Mesendoderm (in vitro differentiated cells): ENCODE data around the gene SPEM1.

Experiments
- DNase-seq: peaks from one replicate; pipeline ENCODE4 v3.0.0; 2013
- H2AK5ac ChIP-seq: 2 replicates; pipeline ENCODE4 v1.6.1; 2013; ENCODE audit warnings: low read length, inconsistent platforms
- H2BK120ac ChIP-seq: 2 replicates; pipeline ENCODE4 v1.6.1; 2013; ENCODE audit warnings: low read depth, mild to moderate bottlenecking, low read length, moderate library complexity, mixed read lengths
- H2BK15ac ChIP-seq: replicated peaks from 2 replicates; pipeline ENCODE4 v1.6.1; 2013; ENCODE audit warnings: low read depth, mild to moderate bottlenecking, moderate library complexity
- H2BK5ac ChIP-seq: 2 replicates; pipeline ENCODE4 v1.6.1; 2013; ENCODE audit warnings: low read length, inconsistent platforms
- H3K18ac ChIP-seq: 2 replicates; pipeline ENCODE4 v1.6.1; 2013; ENCODE audit warnings: mild to moderate bottlenecking, low read length, mixed read lengths
- H3K23ac ChIP-seq: one replicate; pipeline ENCODE4 v1.6.1; 2013; ENCODE audit warnings: low read length
- H3K27ac ChIP-seq: 2 replicates; pipeline ENCODE4 v1.5.1; 2013; ENCODE audit warnings: low read depth, mild to moderate bottlenecking, inconsistent platforms, low read length, moderate library complexity
- H3K27me3 ChIP-seq: 2 replicates; pipeline ENCODE4 v1.6.1; 2013; ENCODE audit warnings: low read length, control low read depth, mild to moderate bottlenecking, inconsistent platforms; ENCODE audit not compliant: insufficient read depth, poor library complexity
- H3K36me3 ChIP-seq: 2 replicates; pipeline ENCODE4 v1.6.1; 2013; ENCODE audit warnings: low read length, inconsistent platforms; ENCODE audit not compliant: control insufficient read depth, insufficient read depth
- H3K4ac ChIP-seq: one replicate; pipeline ENCODE4 v1.6.1; 2013; ENCODE audit warnings: low read depth, mild to moderate bottlenecking, low read length, moderate library complexity
- H3K4me1 ChIP-seq: 2 replicates; pipeline ENCODE4 v1.6.1; 2013; ENCODE audit warnings: low read depth, low read length, inconsistent platforms; ENCODE audit not compliant: control insufficient read depth
- H3K4me2 ChIP-seq: 2 replicates; pipeline ENCODE4 v1.6.1; 2013; ENCODE audit warnings: low read length
- H3K4me3 ChIP-seq: 2 replicates; pipeline ENCODE4 v1.5.1; 2013; ENCODE audit warnings: mild to moderate bottlenecking, low read length
- H3K56ac ChIP-seq: one replicate; pipeline ENCODE4 v1.6.1; 2013; ENCODE audit warnings: low read length
- H3K79me1 ChIP-seq: 2 replicates; pipeline ENCODE4 v1.6.1; 2013; ENCODE audit warnings: low read length, inconsistent platforms
- H3K79me2 ChIP-seq: 2 replicates; pipeline ENCODE4 v1.6.1; 2013; ENCODE audit warnings: mild to moderate bottlenecking, low read length; ENCODE audit not compliant: control insufficient read depth, insufficient read depth
- H3K9ac ChIP-seq: 2 replicates; pipeline ENCODE4 v1.6.1; 2013; ENCODE audit warnings: low read length, inconsistent platforms
- H4K5ac ChIP-seq: one replicate; pipeline ENCODE4 v1.6.1; 2013; ENCODE audit warnings: low read length
- H4K8ac ChIP-seq: one replicate; pipeline ENCODE4 v1.6.1; 2013; ENCODE audit warnings: low read depth, mild to moderate bottlenecking, control low read depth, low read length, moderate library complexity
- WGBS: extraction: QIAGEN DNeasy Blood & Tissue Kit; methylation state at CpG from one replicate; pipeline ENCODE4 v1.1.7; 2013; ENCODE audit warnings: low lambda C conversion rate, missing lambda C conversion rate; ENCODE audit not compliant: insufficient coverage; ENCODE audit errors: extremely low coverage; 5-methylcytosine and 5-hydroxymethylcytosine counted together

The SPEM1 gene

GRCh38 chr17:7459961-7460545 lies 39.9 kb downstream of the SPEM1 start:
- H2AK5ac ChIP-seq = no peak overlapping the region
- no peaks in the 10 kb centered on the region for H3K36me3 ChIP-seq
- H4K8ac ChIP-seq = no peak overlapping the region
- H3K4me1 ChIP-seq = no peaks in the 10 kb centered on the region
- H3K56ac ChIP-seq = no peak overlapping the region
- DNase-seq = no peak
- no peak overlapping the region for H4K5ac ChIP-seq
- no peak overlapping the region for H2BK15ac ChIP-seq
- WGBS = no CpG with 5 or more reads among the region's 3 CpGs
- no peak overlapping the region for H3K9ac ChIP-seq
- no peak overlapping the region for H3K18ac ChIP-seq
- no peak overlapping the region for H2BK5ac ChIP-seq
- no peak overlapping the region for H3K27ac ChIP-seq
- H3K23ac ChIP-seq = no peak overlapping the region
- H2BK120ac ChIP-seq = no peak overlapping the region
- H3K79me1 ChIP-seq = no peaks in the 10 kb centered on the region
- H3K4me2 ChIP-seq = no peak overlapping the region
- no peak overlapping the region for H3K4ac ChIP-seq
- H3K27me3 ChIP-seq = no peaks in the 10 kb centered on the region
- no peaks in the 10 kb centered on the region for H3K79me2 ChIP-seq
- H3K4me3 ChIP-seq = no peak overlapping the region

- no CpG with 5 or more reads among the region's 7 CpGs for WGBS
- Histone ChIP-seq H4K8ac (no peak overlapping the region), H3K4ac (no peak overlapping the region), H3K4me1 (no peaks in the 10 kb centered on the region), H3K27me3 (no peaks in the 10 kb centered on the region), H2BK15ac (no peak overlapping the region), H3K79me2 (no peaks in the 10 kb centered on the region), H3K9ac (no peak overlapping the region), H3K79me1 (no peaks in the 10 kb centered on the region), H2BK120ac (no peak overlapping the region), H3K4me3 (no peak overlapping the region), H2AK5ac (no peak overlapping the region), H3K23ac (peak overlapping the region; percentile 24), H4K5ac (peak overlapping the region; percentile 56), H2BK5ac (no peak overlapping the region), H3K18ac (no peak overlapping the region), H3K56ac (no peak overlapping the region), H3K36me3 (no peaks in the 10 kb centered on the region), H3K27ac (no peak overlapping the region), H3K4me2 (no peak overlapping the region)
- peak; percentile 65 for DNase-seq
Observed at GRCh38 chr17:7460850-7461660, 40.9 kb downstream of the SPEM1 start.

GRCh38 chr17:7462474-7463371 lies 42.6 kb downstream of the SPEM1 start:
- no peak for DNase-seq
- H3K4me1 ChIP-seq = no peaks in the 10 kb centered on the region
- no peaks in the 10 kb centered on the region for H3K79me1 ChIP-seq
- H3K4ac ChIP-seq = no peak overlapping the region
- no peak overlapping the region for H3K18ac ChIP-seq
- H3K23ac ChIP-seq = no peak overlapping the region
- no peak overlapping the region for H3K56ac ChIP-seq
- no peak overlapping the region for H2BK5ac ChIP-seq
- no peak overlapping the region for H2AK5ac ChIP-seq
- H3K79me2 ChIP-seq = no peaks in the 10 kb centered on the region
- no peak overlapping the region for H4K8ac ChIP-seq
- H3K36me3 ChIP-seq = peaks cover 1% of the 10 kb centered on the region
- H3K4me3 ChIP-seq = no peak overlapping the region
- no peak overlapping the region for H3K4me2 ChIP-seq
- H2BK120ac ChIP-seq = no peak overlapping the region
- no peak overlapping the region for H4K5ac ChIP-seq
- WGBS = no CpG with 5 or more reads among the region's 44 CpGs
- H2BK15ac ChIP-seq = no peak overlapping the region
- no peaks in the 10 kb centered on the region for H3K27me3 ChIP-seq
- H3K27ac ChIP-seq = no peak overlapping the region
- no peak overlapping the region for H3K9ac ChIP-seq

- Histone ChIP-seq H2BK120ac (no peak overlapping the region), H3K4me1 (no peaks in the 10 kb centered on the region), H3K9ac (no peak overlapping the region), H3K79me1 (no peaks in the 10 kb centered on the region), H3K4me2 (no peak overlapping the region), H3K27ac (no peak overlapping the region), H3K27me3 (no peaks in the 10 kb centered on the region), H2AK5ac (no peak overlapping the region), H3K4ac (no peak overlapping the region), H3K18ac (no peak overlapping the region), H3K56ac (no peak overlapping the region), H3K36me3 (peaks cover 1% of the 10 kb centered on the region), H2BK5ac (no peak overlapping the region), H2BK15ac (no peak overlapping the region), H4K5ac (no peak overlapping the region), H3K79me2 (no peaks in the 10 kb centered on the region), H4K8ac (no peak overlapping the region), H3K4me3 (no peak overlapping the region), H3K23ac (no peak overlapping the region)
- no peak for DNase-seq
- no CpG with 5 or more reads among the region's 14 CpGs for WGBS
Observed at GRCh38 chr17:7463372-7463846, 43.3 kb downstream of the SPEM1 start.

GRCh38 chr17:7464081-7464480 lies 44.0 kb downstream of the SPEM1 start:
- Histone ChIP-seq H2BK15ac (no peak overlapping the region), H3K27ac (no peak overlapping the region), H3K4me1 (no peaks in the 10 kb centered on the region), H3K4me3 (no peak overlapping the region), H3K79me1 (peaks cover 2% of the 10 kb centered on the region), H3K27me3 (no peaks in the 10 kb centered on the region), H4K5ac (no peak overlapping the region), H3K56ac (no peak overlapping the region), H3K4me2 (no peak overlapping the region), H2BK5ac (no peak overlapping the region), H4K8ac (no peak overlapping the region), H2BK120ac (no peak overlapping the region), H3K4ac (no peak overlapping the region), H2AK5ac (no peak overlapping the region), H3K9ac (no peak overlapping the region), H3K79me2 (no peaks in the 10 kb centered on the region), H3K36me3 (peaks cover 3% of the 10 kb centered on the region), H3K23ac (no peak overlapping the region), H3K18ac (no peak overlapping the region)
- DNase-seq = no peak
- WGBS = no CpG with 5 or more reads among the region's 9 CpGs
